Measurements from ENCODE around the gene CNN2. TPM values are rescaled to one million over a fixed set of nuclear protein-coding genes. Genes with fewer than 3 reads are reported as not detected.
A peak's percentile ranks its signal among the peaks of the same experiment; 100 is the strongest.

Gene CNN2
- total and polyA plus RNA-seq, 2 of the 4 experiments (the other 2 are of a cell fraction): 272 to 395 TPM

DNA sequence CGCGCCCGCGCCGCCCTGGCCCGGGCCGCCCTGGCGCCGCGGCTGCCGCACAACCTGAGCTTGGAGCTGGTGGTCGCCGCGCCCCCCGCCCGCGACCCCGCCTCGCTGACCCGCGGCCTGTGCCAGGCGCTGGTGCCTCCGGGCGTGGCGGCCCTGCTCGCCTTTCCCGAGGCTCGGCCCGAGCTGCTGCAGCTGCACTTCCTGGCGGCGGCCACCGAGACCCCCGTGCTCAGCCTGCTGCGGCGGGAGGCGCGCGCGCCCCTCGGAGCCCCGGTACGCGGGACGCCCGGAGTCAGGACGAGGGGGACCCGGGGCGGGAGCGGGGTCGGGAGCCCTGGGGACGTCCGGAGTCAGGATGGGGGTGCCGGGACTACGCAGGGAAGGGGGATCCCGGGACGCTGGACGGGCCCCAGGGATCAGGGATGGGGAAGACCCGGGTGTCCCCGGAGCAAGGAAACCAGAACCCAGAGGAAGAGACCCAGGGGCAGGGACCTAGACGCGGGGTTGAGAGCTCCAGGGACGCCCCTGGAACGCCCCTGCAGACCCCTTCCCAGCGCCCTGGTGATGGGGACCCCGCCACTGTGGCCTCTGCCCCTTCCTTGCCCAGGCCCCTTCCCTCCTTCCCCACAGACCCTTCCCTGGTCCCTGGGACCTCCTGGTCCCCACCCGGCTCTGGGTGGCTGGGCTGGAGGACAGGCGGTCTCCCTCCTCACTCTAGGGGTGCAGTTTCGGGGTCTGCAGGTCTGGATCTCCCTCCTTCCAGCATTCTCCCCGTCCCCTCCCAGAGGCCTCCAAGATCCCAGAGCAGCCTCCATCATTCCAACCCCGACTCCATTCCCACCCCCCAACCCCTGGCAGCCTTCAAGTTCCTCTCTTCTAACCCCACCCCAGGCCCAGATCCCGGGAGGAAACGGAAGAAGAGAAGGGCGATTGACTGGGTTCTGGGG, 25.5 kb upstream of the CNN2 start:
- 3% methylated on average over 39 of the region's 73 CpGs; no CpG with 5 or more reads in 1 of the 2 experiments for WGBS, 2 experiments (ENCODE audit: extremely low coverage in 2 of 2, insufficient read length in 1 of 2)
- intact Hi-C loops (cut with micrococcal nuclease): loop anchor here (1.0 kb wide), 1 partner anchor 80 kb away; no protein-coding TSS in a partner anchor

More for the DNA sequence above, 25.5 kb upstream of the CNN2 start:
- H2BK120ac ChIP-seq (ENCODE audit: low read depth, low read length): no peak overlapping the region
- TF ChIP-seq CHD1 (IDR thresholded peaks at IDR 0.05; ENCODE audit: low read depth, low read length): no peak
- no peak for TF ChIP-seq POLR2A (IDR thresholded peaks at IDR 0.05; ENCODE audit: low read depth, low read length)
- no peak for TF ChIP-seq MXI1 (IDR thresholded peaks at IDR 0.05; ENCODE audit: borderline replicate concordance, low read depth, low read length)
- TF ChIP-seq FOS (IDR thresholded peaks at IDR 0.05; ENCODE audit: low read depth, low read length): no peak
- TF ChIP-seq RFX5 (IDR thresholded peaks at IDR 0.05; ENCODE audit: low read depth, low read length): no peak
- TF ChIP-seq MAZ (IDR thresholded peaks at IDR 0.05; ENCODE audit: borderline replicate concordance, low read depth, low read length): no peak
- no peak for TF ChIP-seq RCOR1 (IDR thresholded peaks at IDR 0.05; ENCODE audit: insufficient replicate concordance, low read length)
- TF ChIP-seq, protein P1, sequence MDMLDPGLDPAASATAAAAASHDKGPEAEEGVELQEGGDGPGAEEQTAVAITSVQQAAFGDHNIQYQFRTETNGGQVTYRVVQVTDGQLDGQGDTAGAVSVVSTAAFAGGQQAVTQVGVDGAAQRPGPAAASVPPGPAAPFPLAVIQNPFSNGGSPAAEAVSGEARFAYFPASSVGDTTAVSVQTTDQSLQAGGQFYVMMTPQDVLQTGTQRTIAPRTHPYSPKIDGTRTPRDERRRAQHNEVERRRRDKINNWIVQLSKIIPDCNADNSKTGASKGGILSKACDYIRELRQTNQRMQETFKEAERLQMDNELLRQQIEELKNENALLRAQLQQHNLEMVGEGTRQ (IDR thresholded peaks at IDR 0.05; ENCODE audit: low read depth, low read length): no peak
- no peak overlapping the region for H4K91ac ChIP-seq (ENCODE audit: insufficient read depth, low read depth, low read length)
- no peak overlapping the region for H3K14ac ChIP-seq (replicated peaks; ENCODE audit: low read depth, low read length)
- H4K5ac ChIP-seq (ENCODE audit: low read depth, low read length): no peak overlapping the region
- no peak overlapping the region for H3K23ac ChIP-seq (ENCODE audit: low read depth, low read length)
- no peaks in the 10 kb centered on the region for H3K9me1 ChIP-seq (ENCODE audit: insufficient read depth, low read length)
- dilution Hi-C loops (cut with HindIII; ENCODE audit: low sequenced_read_pairs, unreplicated experiment) (no loop called here), in situ Hi-C loops (cut with MboI; ENCODE audit: low sequenced_read_pairs) (no loop called here)
- H3K27ac ChIP-seq (ENCODE audit: insufficient read depth, low read length): no peak overlapping the region
- DNase-seq (no peak), ATAC-seq (ENCODE audit: low read depth) (peak; percentile 1)
- no peaks in the 10 kb centered on the region for H3K36me3 ChIP-seq (ENCODE audit: control insufficient read depth, insufficient read depth, low read length)
- H2AK5ac ChIP-seq (ENCODE audit: low read depth, low read length): no peak overlapping the region
- H4K20me1 ChIP-seq (ENCODE audit: insufficient read depth, low read length): 0 out of 2 replicates have a peak, but pooled peaks cover 11% of the 10 kb centered on the region
- H3K79me1 ChIP-seq (ENCODE audit: low read depth in 1 of 2, low read length in 2 of 2): no peaks in the 10 kb centered on the region
- H3K4me1 ChIP-seq (ENCODE audit: control insufficient read depth, insufficient read depth, low read length): peaks cover 5% of the 10 kb centered on the region
- no peak overlapping the region for H2BK20ac ChIP-seq (ENCODE audit: low read depth, low read length)
- H3K56ac ChIP-seq (ENCODE audit: extremely low read depth, insufficient read depth, low read length): no peak overlapping the region
- H2BK15ac ChIP-seq (ENCODE audit: low read depth, low read length): no peak overlapping the region
- BruUV-seq (replicated peaks): no TSS peak
- no peak overlapping the region for H3K4ac ChIP-seq (ENCODE audit: low read depth, low read length)
- H2AFZ ChIP-seq (replicated peaks; ENCODE audit: low read length, poor library complexity): peak overlapping the region; percentile 87
- ChIA-PET POLR2A (ENCODE audit: unreplicated experiment) (no interaction called here), CTCF (interaction anchor here (0.7 to 0.9 kb wide), 3 partner anchors 17 to 146 kb away, joined by 3 to 5 read pairs (median 3); no protein-coding TSS in a partner anchor)
- no peak overlapping the region for H3K9ac ChIP-seq (ENCODE audit: low read depth, low read length)
- H3K18ac ChIP-seq (ENCODE audit: low read depth, low read length): no peak overlapping the region
- no peak overlapping the region for H4K8ac ChIP-seq (ENCODE audit: low read depth in 2 of 2, low read length in 2 of 2)
- H3K9me3 ChIP-seq (ENCODE audit: control insufficient read depth, insufficient read depth, low read length): no peaks in the 10 kb centered on the region
- H3K27me3 ChIP-seq (ENCODE audit: control insufficient read depth, insufficient read depth, low read length): peaks cover 41% of the 10 kb centered on the region
- H3K4me3 ChIP-seq (ENCODE audit: insufficient read depth, low read depth, low read length): peak overlapping the region; percentile 53
- H3K4me2 ChIP-seq (ENCODE audit: low read depth, low read length): no peak overlapping the region; the same call in 1 of the 2 replicates
- no peak overlapping the region for H2BK5ac ChIP-seq (ENCODE audit: low read depth, low read length, poor library complexity, severe bottlenecking)
- peak overlapping the region; percentile 15 for H2AK9ac ChIP-seq (replicated peaks; ENCODE audit: low read depth, low read length, poor library complexity)
